ENCODE measurements around the gene CBX3.

DNA sequence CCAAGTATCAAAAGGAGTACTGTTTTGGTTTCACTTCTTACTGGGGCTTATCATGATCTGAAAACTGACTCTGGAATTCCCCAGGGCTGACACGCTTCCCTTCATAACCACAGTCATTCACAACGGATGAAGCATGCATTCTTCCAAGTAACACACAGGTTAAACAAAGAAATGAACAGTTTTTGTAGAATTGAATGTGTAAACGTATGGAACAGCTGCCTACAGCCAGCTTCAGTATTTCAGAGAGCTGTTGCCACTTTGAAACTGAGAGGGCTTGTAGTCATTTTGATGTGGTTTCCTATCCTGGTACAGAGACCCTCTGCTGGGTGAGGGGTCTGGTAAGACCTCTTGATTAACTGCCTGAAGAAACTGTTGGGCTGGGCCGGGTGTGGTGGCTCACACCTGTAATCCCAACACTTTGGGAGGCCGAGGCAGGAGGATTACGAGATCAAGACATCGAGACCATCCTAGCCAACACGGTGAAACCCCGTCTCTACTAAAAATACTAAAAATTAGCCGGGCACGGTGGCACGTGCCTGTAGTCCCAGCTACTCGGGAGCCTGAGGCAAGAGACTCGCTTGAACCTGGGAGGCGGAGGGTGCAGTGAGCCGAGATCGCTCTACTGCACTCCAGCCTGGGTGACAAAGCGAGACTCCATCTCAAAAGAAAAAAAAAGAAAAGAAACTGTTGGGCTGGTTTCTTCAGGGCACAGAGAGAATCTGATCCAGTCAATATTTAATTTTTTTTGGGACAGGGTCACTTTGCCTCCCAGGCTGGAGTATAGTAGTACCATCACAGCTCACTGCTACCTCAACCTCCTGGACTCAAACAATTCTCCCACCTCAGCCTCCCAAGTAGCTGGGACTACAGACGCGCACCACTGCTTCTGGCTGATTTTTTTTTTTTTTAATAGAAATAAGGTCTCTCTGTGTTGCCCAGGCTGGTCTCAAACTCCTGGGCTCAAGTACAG lies 44.8 kb upstream of the CBX3 start:
- TF ChIP-seq, protein P1, sequence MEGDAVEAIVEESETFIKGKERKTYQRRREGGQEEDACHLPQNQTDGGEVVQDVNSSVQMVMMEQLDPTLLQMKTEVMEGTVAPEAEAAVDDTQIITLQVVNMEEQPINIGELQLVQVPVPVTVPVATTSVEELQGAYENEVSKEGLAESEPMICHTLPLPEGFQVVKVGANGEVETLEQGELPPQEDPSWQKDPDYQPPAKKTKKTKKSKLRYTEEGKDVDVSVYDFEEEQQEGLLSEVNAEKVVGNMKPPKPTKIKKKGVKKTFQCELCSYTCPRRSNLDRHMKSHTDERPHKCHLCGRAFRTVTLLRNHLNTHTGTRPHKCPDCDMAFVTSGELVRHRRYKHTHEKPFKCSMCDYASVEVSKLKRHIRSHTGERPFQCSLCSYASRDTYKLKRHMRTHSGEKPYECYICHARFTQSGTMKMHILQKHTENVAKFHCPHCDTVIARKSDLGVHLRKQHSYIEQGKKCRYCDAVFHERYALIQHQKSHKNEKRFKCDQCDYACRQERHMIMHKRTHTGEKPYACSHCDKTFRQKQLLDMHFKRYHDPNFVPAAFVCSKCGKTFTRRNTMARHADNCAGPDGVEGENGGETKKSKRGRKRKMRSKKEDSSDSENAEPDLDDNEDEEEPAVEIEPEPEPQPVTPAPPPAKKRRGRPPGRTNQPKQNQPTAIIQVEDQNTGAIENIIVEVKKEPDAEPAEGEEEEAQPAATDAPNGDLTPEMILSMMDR (IDR thresholded peaks at IDR 0.05 in 4 of 5, conservative IDR thresholded peaks at IDR 0.05 in 1 of 5) = no peak
- no peak for TF ChIP-seq POLR2A (IDR thresholded peaks at IDR 0.05)
